Erythroblast (primary cell): ENCODE measurements around the gene NPY4R.
"Not testable (repeated sequence)": the region's sequence is repeated elsewhere in the genome, so short reads cannot be mapped to it uniquely, and the experiment has no call there.

Experiments
- GATA1 ChIP-seq: IDR thresholded peaks from 2 replicates; pipeline ENCODE4 v1.6.1; 2011; ENCODE audit warnings: low read depth, mild to moderate bottlenecking, control low read depth, low read length, moderate library complexity
- POLR2A ChIP-seq: IDR thresholded peaks from 2 replicates; pipeline ENCODE4 v1.6.1; 2011; ENCODE audit warnings: mild to moderate bottlenecking, low read length

DNA sequence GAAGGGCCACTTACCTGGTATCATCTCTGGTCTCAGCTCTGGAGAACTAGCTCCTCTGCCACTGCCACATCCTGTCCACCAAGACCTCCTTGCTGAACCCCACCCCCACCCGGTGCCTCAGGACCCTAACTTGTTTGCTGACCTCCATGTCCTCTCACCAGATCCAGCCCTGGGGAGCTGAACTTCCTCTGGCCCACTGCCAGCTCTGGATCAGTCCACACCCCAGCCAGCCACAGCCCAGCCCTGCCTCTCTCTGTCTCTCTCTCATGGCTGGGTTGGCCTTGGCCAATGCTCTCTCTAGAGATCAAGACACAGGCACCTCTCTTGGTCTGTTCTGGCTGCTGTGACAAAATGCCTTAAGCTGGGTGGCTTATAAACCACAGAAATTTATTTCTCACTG, 14.4 kb downstream of the NPY4R start:
- TF ChIP-seq POLR2A, GATA1: not testable (repeated sequence)
